HCT116 (cell line): ENCODE results near the gene C3orf85.

Experiments used
- CEBPB ChIP-seq: IDR thresholded peaks from 2 replicates; pipeline ENCODE4 v1.6.1; 2012; ENCODE audit warnings: low read depth
- CTCF ChIP-seq, 3 experiments: fragments of 200-600 bp in 1 of 3; sonication (generic) in 1 of 3; IDR thresholded peaks in 2 of 3; conservative IDR thresholded peaks in 1 of 3; 2 replicates each; pipeline ENCODE4 v1.5.1; 2012 to 2017; ENCODE audit warnings: low read depth in 2 of 3, low read length in 2 of 3, antibody characterized with exemption in 1 of 3, borderline replicate concordance in 1 of 3, control low read depth in 1 of 3, mild to moderate bottlenecking in 1 of 3, mixed read lengths in 1 of 3, mixed run types in 1 of 3, moderate library complexity in 1 of 3; ENCODE audit not compliant: insufficient read depth in 1 of 3
- EZH2 ChIP-seq: fragments of 200-600 bp; sonication (generic); IDR thresholded peaks from 2 replicates; pipeline ENCODE4 v1.6.1; 2017; ENCODE audit warnings: antibody characterized with exemption, mixed run types
- EZH2phosphoT487 ChIP-seq: fragments of 200-600 bp; IDR thresholded peaks from 2 replicates; pipeline ENCODE4 v1.6.1; 2018; ENCODE audit warnings: antibody characterized with exemption, borderline replicate concordance
- JUND ChIP-seq: IDR thresholded peaks from 2 replicates; pipeline ENCODE4 v1.6.1; 2012
- POLR2A ChIP-seq: IDR thresholded peaks from 2 replicates; pipeline ENCODE4 v1.7.0; 2011; ENCODE audit warnings: borderline replicate concordance; ENCODE audit not compliant: insufficient read depth, insufficient read length; ENCODE audit errors: extremely low read depth
- REST ChIP-seq: IDR thresholded peaks from 2 replicates; pipeline ENCODE4 v1.6.1; 2012; ENCODE audit warnings: low read depth
- YY1 ChIP-seq: IDR thresholded peaks from 2 replicates; pipeline ENCODE4 v1.6.1; 2011; ENCODE audit warnings: low read length, low read depth, moderate library complexity, mild to moderate bottlenecking; ENCODE audit not compliant: insufficient replicate concordance; ENCODE audit errors: extremely low read depth

- no peak for TF ChIP-seq CTCF (IDR thresholded peaks at IDR 0.05 in 2 of 3, conservative IDR thresholded peaks at IDR 0.05 in 1 of 3; ENCODE audit: borderline replicate concordance in 1 of 3, insufficient read depth in 1 of 3, low read depth in 2 of 3, low read length in 2 of 3)
- TF ChIP-seq YY1: no peak
- no peak for TF ChIP-seq CEBPB
- TF ChIP-seq EZH2: no peak
- TF ChIP-seq REST: no peak
- no peak for TF ChIP-seq EZH2phosphoT487
- no peak for TF ChIP-seq POLR2A
- no peak for TF ChIP-seq JUND
These were observed at the start of gene C3orf85 for GRCh38 chr3:109136523-109136922.
